ENCODE data around the gene SFMBT2.

The SFMBT2 gene

DNA sequence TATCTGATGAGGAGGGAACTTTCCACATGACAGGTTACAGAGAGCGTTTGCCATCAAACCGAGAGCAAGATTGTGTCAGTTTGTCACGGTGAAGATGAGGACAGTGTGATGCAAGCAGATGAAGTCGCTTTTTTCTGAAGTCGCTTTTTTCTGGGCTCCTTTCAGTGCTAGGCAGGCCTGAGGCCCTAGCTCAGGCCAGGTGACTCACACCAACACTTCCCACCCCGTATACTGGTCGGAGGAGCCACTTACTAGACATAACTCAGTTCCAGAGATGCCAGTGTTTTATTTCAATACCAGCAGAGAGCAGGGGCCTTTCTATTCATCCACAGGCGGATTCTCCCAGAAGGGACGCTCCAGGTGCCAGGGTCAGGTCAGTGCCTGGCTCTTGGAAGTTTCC, 58.9 kb downstream of the SFMBT2 start:
- no peak overlapping the region for H3K27ac ChIP-seq
- TF ChIP-seq, protein P1, sequence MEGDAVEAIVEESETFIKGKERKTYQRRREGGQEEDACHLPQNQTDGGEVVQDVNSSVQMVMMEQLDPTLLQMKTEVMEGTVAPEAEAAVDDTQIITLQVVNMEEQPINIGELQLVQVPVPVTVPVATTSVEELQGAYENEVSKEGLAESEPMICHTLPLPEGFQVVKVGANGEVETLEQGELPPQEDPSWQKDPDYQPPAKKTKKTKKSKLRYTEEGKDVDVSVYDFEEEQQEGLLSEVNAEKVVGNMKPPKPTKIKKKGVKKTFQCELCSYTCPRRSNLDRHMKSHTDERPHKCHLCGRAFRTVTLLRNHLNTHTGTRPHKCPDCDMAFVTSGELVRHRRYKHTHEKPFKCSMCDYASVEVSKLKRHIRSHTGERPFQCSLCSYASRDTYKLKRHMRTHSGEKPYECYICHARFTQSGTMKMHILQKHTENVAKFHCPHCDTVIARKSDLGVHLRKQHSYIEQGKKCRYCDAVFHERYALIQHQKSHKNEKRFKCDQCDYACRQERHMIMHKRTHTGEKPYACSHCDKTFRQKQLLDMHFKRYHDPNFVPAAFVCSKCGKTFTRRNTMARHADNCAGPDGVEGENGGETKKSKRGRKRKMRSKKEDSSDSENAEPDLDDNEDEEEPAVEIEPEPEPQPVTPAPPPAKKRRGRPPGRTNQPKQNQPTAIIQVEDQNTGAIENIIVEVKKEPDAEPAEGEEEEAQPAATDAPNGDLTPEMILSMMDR (IDR thresholded peaks at IDR 0.05): no peak
- no peak for TF ChIP-seq ZFX (IDR thresholded peaks at IDR 0.05; ENCODE audit: borderline replicate concordance)

DNA sequence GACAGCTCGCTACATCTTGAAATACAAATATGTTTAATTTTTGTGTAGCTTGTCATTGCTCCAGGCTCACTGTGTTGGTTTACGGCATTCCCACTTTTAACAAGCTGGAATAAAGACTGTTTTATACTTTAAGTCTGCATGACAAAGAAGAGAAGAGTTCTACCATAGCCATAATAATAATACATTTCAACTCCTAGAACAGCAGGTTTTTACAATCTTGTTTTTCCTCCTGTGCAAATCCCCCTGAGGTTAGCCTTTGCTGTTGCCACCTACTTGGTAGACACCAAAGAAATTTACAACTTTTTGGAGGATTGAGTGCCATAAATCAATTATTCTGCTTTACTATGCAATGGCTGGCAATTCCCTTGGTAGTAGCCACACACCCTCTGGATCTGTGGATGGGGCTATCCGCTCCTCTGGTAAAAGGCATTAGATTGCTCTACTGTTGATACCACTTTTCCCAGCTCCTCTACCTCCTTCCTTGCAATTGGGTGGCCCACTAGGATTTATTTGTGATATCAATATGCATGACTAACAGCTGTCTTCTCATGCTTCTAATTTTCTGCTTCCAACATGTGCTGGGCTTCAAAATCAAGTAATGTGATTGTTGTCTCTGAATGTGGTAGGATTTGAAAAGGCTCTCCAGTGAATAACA, 60.2 kb downstream of the SFMBT2 start:
- no peak overlapping the region for H3K27ac ChIP-seq
- no peak for TF ChIP-seq ZFX (IDR thresholded peaks at IDR 0.05; ENCODE audit: borderline replicate concordance)
- TF ChIP-seq, protein P1 (IDR thresholded peaks at IDR 0.05): no peak

DNA sequence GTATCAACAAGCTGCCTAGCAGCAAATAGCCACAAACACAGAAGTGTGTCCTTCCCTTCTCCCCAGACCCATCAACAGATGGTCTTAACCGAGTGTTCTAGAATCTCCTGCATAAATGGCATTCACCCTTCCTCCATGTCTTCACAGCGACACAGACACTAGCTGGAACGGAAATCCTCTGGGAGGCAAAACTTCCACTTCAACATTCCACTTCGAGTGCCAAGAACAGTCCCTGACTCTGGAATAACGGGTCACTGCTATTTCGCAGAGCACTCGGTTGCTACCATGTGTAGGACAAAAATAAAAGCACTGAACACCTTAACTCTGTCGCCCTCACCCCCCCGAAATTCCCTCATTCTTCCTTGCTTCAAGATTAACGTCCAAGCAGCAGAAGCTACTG, 65.1 kb downstream of the SFMBT2 start:
- TF ChIP-seq, protein P1 (IDR thresholded peaks at IDR 0.05): no peak
- no peak for TF ChIP-seq ZFX (IDR thresholded peaks at IDR 0.05; ENCODE audit: borderline replicate concordance)
- no peak overlapping the region for H3K27ac ChIP-seq

DNA sequence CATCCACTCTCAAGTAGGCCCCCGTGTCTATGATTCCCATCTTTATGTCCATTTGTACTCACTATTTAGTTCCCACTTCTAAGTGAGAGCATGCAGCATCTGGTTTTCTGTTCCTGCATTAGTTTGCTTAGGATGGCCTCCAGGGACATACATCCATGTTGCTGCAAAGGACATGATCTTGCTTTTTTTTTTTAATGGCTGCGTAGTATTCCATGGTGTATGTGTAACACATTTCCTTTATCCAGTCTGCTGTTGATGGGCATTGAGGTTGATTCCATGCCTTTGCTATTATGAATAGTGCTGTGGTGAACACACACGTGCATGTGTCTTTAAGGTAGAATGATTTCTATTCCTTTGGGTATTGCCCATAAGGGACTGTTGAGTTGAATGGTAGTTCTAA, 67.8 kb downstream of the SFMBT2 start:
- no peak for TF ChIP-seq ZFX (IDR thresholded peaks at IDR 0.05; ENCODE audit: borderline replicate concordance)
- TF ChIP-seq, protein P1 (IDR thresholded peaks at IDR 0.05): no peak
- H3K27ac ChIP-seq: no peak overlapping the region

DNA sequence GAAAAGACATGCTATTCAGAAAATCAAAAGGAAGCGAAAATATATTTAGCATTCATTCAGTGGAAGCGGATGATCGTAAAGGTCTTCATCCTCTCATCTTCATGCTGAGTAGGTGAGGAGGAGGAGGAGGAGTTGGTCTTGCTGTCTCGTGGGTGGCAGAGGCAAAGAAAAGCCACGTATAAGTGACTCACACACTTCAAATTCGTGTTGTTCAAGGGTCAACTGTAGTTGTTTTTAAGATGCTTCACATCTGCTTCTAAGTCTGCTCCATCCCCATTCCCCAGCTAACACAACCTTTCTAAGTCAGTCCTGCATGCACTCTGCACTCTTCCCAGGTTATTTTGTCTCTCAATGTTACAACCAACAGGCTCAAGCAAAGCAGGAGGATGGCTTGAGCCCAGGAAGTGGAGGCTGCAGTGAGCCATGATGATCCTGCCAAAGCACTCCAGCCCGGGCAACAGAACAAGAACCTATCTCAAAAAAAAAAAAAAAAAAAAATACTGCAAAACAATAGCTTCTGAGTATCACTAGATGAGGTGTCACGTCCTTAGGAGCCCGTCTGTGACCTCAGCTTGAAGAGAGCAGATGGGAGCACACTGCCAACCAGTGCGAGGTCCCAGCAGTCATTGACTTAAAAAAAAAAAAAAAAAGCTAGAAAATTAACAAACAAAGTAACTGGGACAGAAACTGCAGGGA, 70.5 kb downstream of the SFMBT2 start:
- TF ChIP-seq ZFX (IDR thresholded peaks at IDR 0.05; ENCODE audit: borderline replicate concordance): no peak
- TF ChIP-seq, protein P1 (IDR thresholded peaks at IDR 0.05): no peak
- H3K27ac ChIP-seq: no peak overlapping the region

DNA sequence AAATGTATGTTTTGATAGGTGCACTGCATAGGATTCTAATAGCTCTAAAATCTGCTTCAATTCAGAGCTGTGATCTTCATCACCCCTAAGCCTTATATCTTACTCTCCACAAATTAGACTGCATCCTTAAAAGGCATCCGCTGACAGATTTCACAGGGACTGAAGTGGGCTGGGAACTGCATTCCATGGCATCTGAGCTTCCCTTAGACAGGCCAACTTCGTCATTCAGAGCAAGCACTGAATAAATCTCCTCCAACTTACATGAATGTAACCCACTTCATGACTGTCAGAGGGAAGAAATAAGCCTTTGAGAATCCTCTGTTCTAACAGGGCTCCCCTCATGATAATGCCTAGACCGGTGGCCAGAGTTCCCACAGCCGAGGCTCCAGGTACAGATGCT, 71.3 kb downstream of the SFMBT2 start:
- H3K27ac ChIP-seq: no peak overlapping the region
- TF ChIP-seq ZFX (IDR thresholded peaks at IDR 0.05; ENCODE audit: borderline replicate concordance): no peak
- TF ChIP-seq, protein P1 (IDR thresholded peaks at IDR 0.05): no peak

DNA sequence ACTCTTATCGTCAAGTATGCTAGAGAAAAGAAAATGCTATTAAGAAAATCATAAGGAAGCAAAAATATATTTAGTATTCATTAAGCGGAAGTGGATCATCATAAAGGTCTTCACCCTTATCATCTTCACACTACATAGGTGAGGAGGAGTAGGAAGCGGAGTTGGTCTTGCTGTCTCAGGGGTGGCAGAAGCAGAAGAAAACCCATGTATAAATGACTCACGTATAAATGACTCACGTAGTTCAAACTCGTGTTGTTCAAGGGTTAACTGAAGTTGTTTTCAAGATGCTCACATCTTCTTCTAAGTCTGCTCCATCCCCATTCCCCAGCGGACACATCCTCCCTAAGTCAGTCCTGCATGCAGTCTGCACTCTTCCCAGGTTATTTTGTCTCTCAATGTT, 72.4 kb downstream of the SFMBT2 start:
- no peak for TF ChIP-seq ZFX (IDR thresholded peaks at IDR 0.05; ENCODE audit: borderline replicate concordance)
- TF ChIP-seq, protein P1 (IDR thresholded peaks at IDR 0.05): no peak
- no peak overlapping the region for H3K27ac ChIP-seq
